H9 (cell line): ENCODE data around the gene TRIM67. TPM values are rescaled to one million over a fixed set of nuclear protein-coding genes. Genes with fewer than 3 reads are reported as not detected.

ENCODE experiments used
- DNase-seq: peaks from one replicate; pipeline ENCODE4 v3.0.0-alpha.2; 2017
- H2AFZ ChIP-seq: one replicate; pipeline ENCODE4 v1.6.1; 2013; ENCODE audit warnings: mild to moderate bottlenecking, low read length, control low read depth, moderate library complexity
- H2AK5ac ChIP-seq: 2 replicates; pipeline ENCODE4 v1.6.1; 2013; ENCODE audit warnings: low read length, control low read depth, mixed read lengths; ENCODE audit not compliant: insufficient read length
- H2BK120ac ChIP-seq: one replicate; pipeline ENCODE4 v1.6.1; 2013; ENCODE audit warnings: low read depth, mild to moderate bottlenecking, low read length, control low read depth, inconsistent platforms; ENCODE audit not compliant: poor library complexity, severe bottlenecking
- H2BK12ac ChIP-seq: 2 replicates; pipeline ENCODE4 v1.6.1; 2013; ENCODE audit warnings: low read length, control low read depth, mixed read lengths, low read depth; ENCODE audit not compliant: insufficient read length
- H2BK15ac ChIP-seq: 2 replicates; pipeline ENCODE4 v1.6.1; 2013; ENCODE audit warnings: low read depth, low read length, control low read depth
- H2BK20ac ChIP-seq: one replicate; pipeline ENCODE4 v1.6.1; 2013; ENCODE audit warnings: low read depth, mild to moderate bottlenecking, low read length, control low read depth, inconsistent platforms; ENCODE audit not compliant: poor library complexity, severe bottlenecking
- H2BK5ac ChIP-seq: 2 replicates; pipeline ENCODE4 v1.6.1; 2013; ENCODE audit warnings: low read length, control low read depth, mixed read lengths; ENCODE audit not compliant: insufficient read length
- H3K14ac ChIP-seq: 2 replicates; pipeline ENCODE4 v1.6.1; 2013; ENCODE audit warnings: low read length, control low read depth; ENCODE audit not compliant: insufficient read depth
- H3K18ac ChIP-seq: 2 replicates; pipeline ENCODE4 v1.6.1; 2013; ENCODE audit warnings: low read depth, mild to moderate bottlenecking, mixed read lengths, low read length, control low read depth; ENCODE audit not compliant: insufficient read length
- H3K23ac ChIP-seq: 2 replicates; pipeline ENCODE4 v1.6.1; 2013; ENCODE audit warnings: low read length, control low read depth, mixed read lengths, low read depth; ENCODE audit not compliant: insufficient read length
- H3K23me2 ChIP-seq: 2 replicates; pipeline ENCODE4 v1.6.1; 2013; ENCODE audit warnings: low read depth, mild to moderate bottlenecking, mixed read lengths, low read length, control low read depth; ENCODE audit not compliant: insufficient read length, poor library complexity, severe bottlenecking
- H3K27ac ChIP-seq: 2 replicates; pipeline ENCODE4 v1.5.1; 2013; ENCODE audit warnings: low read length, control low read depth, mixed read lengths, low read depth; ENCODE audit not compliant: insufficient read length
- H3K27me3 ChIP-seq: 2 replicates; pipeline ENCODE4 v1.6.1; 2013; ENCODE audit warnings: low read length, control low read depth, inconsistent platforms; ENCODE audit not compliant: insufficient read depth
- H3K4ac ChIP-seq: 2 replicates; pipeline ENCODE4 v1.6.1; 2013; ENCODE audit warnings: low read depth, mild to moderate bottlenecking, control low read depth, inconsistent platforms, low read length, moderate library complexity
- H3K4me1 ChIP-seq: 2 replicates; pipeline ENCODE4 v1.6.1; 2013; ENCODE audit warnings: low read length, control low read depth, inconsistent platforms; ENCODE audit not compliant: insufficient read depth
- H3K4me2 ChIP-seq: 2 replicates; pipeline ENCODE4 v1.6.1; 2013; ENCODE audit warnings: low read length, control low read depth, mixed read lengths; ENCODE audit not compliant: insufficient read length, insufficient read depth
- H3K56ac ChIP-seq: 2 replicates; pipeline ENCODE4 v1.6.1; 2013; ENCODE audit warnings: low read depth, mild to moderate bottlenecking, mixed read lengths, low read length, control low read depth; ENCODE audit not compliant: insufficient read length
- H3K79me1 ChIP-seq: 2 replicates; pipeline ENCODE4 v1.6.1; 2013; ENCODE audit warnings: low read depth, mild to moderate bottlenecking, moderate library complexity, low read length, control low read depth, inconsistent platforms; ENCODE audit not compliant: insufficient read depth, poor library complexity, severe bottlenecking
- H3K79me2 ChIP-seq: 2 replicates; pipeline ENCODE4 v1.6.1; 2013; ENCODE audit warnings: low read length, control low read depth, inconsistent platforms; ENCODE audit not compliant: insufficient read depth
- H3K9ac ChIP-seq: 2 replicates; pipeline ENCODE4 v1.6.1; 2013; ENCODE audit warnings: low read length, control low read depth, mixed read lengths; ENCODE audit not compliant: insufficient read length; ENCODE audit errors: extremely low read depth
- H3K9me3 ChIP-seq: one replicate; pipeline ENCODE4 v1.6.1; 2013; ENCODE audit warnings: low read depth, low read length, inconsistent platforms; ENCODE audit not compliant: control insufficient read depth
- H3T11ph ChIP-seq: one replicate; pipeline ENCODE4 v1.6.1; 2013; ENCODE audit warnings: mild to moderate bottlenecking, low read length, control low read depth, inconsistent platforms
- H4K20me1 ChIP-seq: one replicate; pipeline ENCODE4 v1.6.1; 2013; ENCODE audit not compliant: control insufficient read depth, insufficient read length, insufficient read depth
- H4K5ac ChIP-seq: 2 replicates; pipeline ENCODE4 v1.6.1; 2013; ENCODE audit warnings: low read depth, mild to moderate bottlenecking, mixed read lengths, low read length, control low read depth; ENCODE audit not compliant: insufficient read length
- H4K8ac ChIP-seq: replicated peaks from 2 replicates; pipeline ENCODE4 v1.6.1; 2013; ENCODE audit warnings: low read length, control low read depth, mixed read lengths, low read depth; ENCODE audit not compliant: insufficient read length
- H4K91ac ChIP-seq: 2 replicates; pipeline ENCODE4 v1.6.1; 2013; ENCODE audit warnings: low read depth, mild to moderate bottlenecking, moderate library complexity, mixed read lengths, low read length, control low read depth; ENCODE audit not compliant: insufficient read length
- H3K27ac Mint-ChIP-seq, 3 experiments: 2 replicates in 2 of 3; 3 replicates in 1 of 3; pipeline ENCODE4 v1.8.0; 2020 to 2021; ENCODE audit warnings: mixed read lengths in 3 of 3, mild to moderate bottlenecking in 1 of 3, moderate library complexity in 1 of 3
- H3K27me3 Mint-ChIP-seq: 2 replicates; pipeline ENCODE4 v1.8.0; 2021; ENCODE audit warnings: low read depth, mild to moderate bottlenecking, moderate library complexity, mixed read lengths
- H3K36me3 Mint-ChIP-seq, 3 experiments: 2 replicates in 2 of 3; 3 replicates in 1 of 3; pipeline ENCODE4 v1.8.0; 2020 to 2021; ENCODE audit warnings: low read depth in 3 of 3, mixed read lengths in 3 of 3; ENCODE audit not compliant: insufficient read depth in 1 of 3
- H3K4me1 Mint-ChIP-seq, 2 experiments: 2 replicates each; pipeline ENCODE4 v1.8.0; 2020; ENCODE audit warnings: mixed read lengths in 2 of 2
- H3K4me3 Mint-ChIP-seq, 2 experiments: 2 replicates in 1 of 2; 3 replicates in 1 of 2; pipeline ENCODE4 v1.8.0; 2020 to 2021; ENCODE audit warnings: mild to moderate bottlenecking in 2 of 2, mixed read lengths in 2 of 2, moderate library complexity in 1 of 2
- H3K9me3 Mint-ChIP-seq, 2 experiments: 2 replicates in 1 of 2; 3 replicates in 1 of 2; pipeline ENCODE4 v1.8.0; 2020; ENCODE audit warnings: mild to moderate bottlenecking in 2 of 2, mixed read lengths in 2 of 2, moderate library complexity in 1 of 2
- CTCF ChIP-seq: fragments of 200-600 bp; sonication (generic); conservative IDR thresholded peaks from 3 replicates; pipeline ENCODE4 v1.8.0; 2021; ENCODE audit warnings: antibody characterized with exemption, mild to moderate bottlenecking
- WGBS: extraction: QIAGEN DNeasy Blood & Tissue Kit; methylation state at CpG from one replicate; pipeline ENCODE4 v1.1.7; 2013; ENCODE audit warnings: missing lambda C conversion rate, low lambda C conversion rate, mixed read lengths; ENCODE audit not compliant: insufficient read length; ENCODE audit errors: extremely low coverage; 5-methylcytosine and 5-hydroxymethylcytosine counted together
- total RNA-seq: library from RNA; stranded (reverse); gene quantifications from 2 replicates; pipeline ENCODE4 v1.2.1, GENCODE V29; 2021

The TRIM67 gene
- total RNA-seq, 1 experiment from 2014 or later, result not detected

DNA sequence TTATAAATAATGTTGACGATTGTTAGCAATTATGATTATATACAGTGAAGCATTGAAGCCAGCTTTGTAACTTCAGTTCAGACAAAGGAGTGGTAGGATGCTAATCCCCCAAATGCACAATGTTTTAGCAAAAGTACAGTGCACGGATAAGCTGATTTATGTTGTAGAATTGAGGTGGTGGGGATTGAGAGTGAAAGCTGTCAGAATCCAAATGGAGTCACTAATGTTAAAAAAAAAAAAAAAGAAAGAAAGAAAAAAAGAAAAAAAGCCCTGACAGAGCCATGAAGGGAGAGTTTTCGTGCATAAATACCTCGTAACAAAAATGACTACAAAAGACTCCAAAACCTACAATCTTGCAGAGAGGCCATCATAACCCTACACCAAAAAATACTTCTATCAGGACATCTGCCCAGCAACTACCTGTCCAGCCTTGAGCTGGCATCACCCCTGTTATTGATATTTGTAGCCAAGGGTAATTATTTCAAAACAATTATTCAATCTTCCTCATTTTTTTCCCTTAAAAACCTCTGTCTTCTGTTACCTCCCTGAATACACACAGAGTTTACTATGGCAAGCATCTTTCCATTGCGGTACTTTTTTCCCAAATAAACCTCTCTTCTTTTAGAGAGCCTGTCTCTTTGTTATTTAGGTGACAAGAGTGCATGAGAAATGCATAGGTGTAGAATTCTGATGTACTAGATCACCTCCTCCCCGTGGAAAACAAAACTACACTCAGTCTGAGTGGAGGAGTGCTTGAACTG is 2.5 kb upstream of the TRIM67 start:
- peaks cover 17% of the 10 kb centered on the region for H3K23me2 ChIP-seq
- H3K4me1 Mint-ChIP-seq, result peaks cover 2 to 7% of the 10 kb centered on the region in 2 experiments; a peak in 2 of 4 replicates
- no peak overlapping the region for H2BK15ac ChIP-seq
- no peak overlapping the region for H3K56ac ChIP-seq
- H3K27me3 Mint-ChIP-seq, result peaks cover 97% of the 10 kb centered on the region
- H4K91ac ChIP-seq, result no peak overlapping the region
- H3K4ac ChIP-seq, result no peak overlapping the region
- H2BK20ac ChIP-seq, result no peak overlapping the region
- no peaks in the 10 kb centered on the region for H3K9me3 ChIP-seq
- no peak overlapping the region for H2BK5ac ChIP-seq
- no peak for DNase-seq
- no peak overlapping the region for H2AK5ac ChIP-seq
- H3K4me3 Mint-ChIP-seq, result no peak overlapping the region
- H3K27ac Mint-ChIP-seq, result no peak overlapping the region
- no peaks in the 10 kb centered on the region for H4K20me1 ChIP-seq
- WGBS, result no CpG with 5 or more reads among the region's 6 CpGs
- no peak overlapping the region for H3K14ac ChIP-seq
- no peaks in the 10 kb centered on the region for H3K79me2 ChIP-seq
- H3K36me3 Mint-ChIP-seq, result no peaks in the 10 kb centered on the region; a peak in 1 of 7 replicates
- H2AFZ ChIP-seq, result no peak overlapping the region
- no peak overlapping the region for H3T11ph ChIP-seq
- H3K9me3 Mint-ChIP-seq, result peaks cover 0 to 4% of the 10 kb centered on the region in 2 experiments; a peak in 1 of 5 replicates
- peaks cover 45% of the 10 kb centered on the region for H3K27me3 ChIP-seq
- no peak overlapping the region for H3K9ac ChIP-seq
- no peak overlapping the region for H2BK12ac ChIP-seq
- H3K18ac ChIP-seq, result no peak overlapping the region
- no peak for TF ChIP-seq CTCF
- H3K4me1 ChIP-seq, result no peaks in the 10 kb centered on the region
- H3K4me2 ChIP-seq, result no peak overlapping the region
- H4K5ac ChIP-seq, result no peak overlapping the region
- H2BK120ac ChIP-seq, result no peak overlapping the region
- H3K79me1 ChIP-seq, result no peaks in the 10 kb centered on the region
- no peak overlapping the region for H3K27ac ChIP-seq
- H4K8ac ChIP-seq, result no peak overlapping the region
- H3K23ac ChIP-seq, result no peak overlapping the region
